Right renal pelvis (tissue), 4 donors: ENCODE results near the gene RAG1. TPM values are rescaled to one million over a fixed set of nuclear protein-coding genes. Genes with fewer than 3 reads are reported as not detected.
A peak's percentile ranks its signal among the peaks of the same experiment; 100 is the strongest.

Experiments used
- DNase-seq, 4 donors: peaks; one replicate each; pipeline ENCODE4 v3.0.0-alpha.2; 2013; ENCODE audit warnings: low read depth in 4 of 4, low spot score in 3 of 4, missing footprints in 1 of 4
- polyA plus RNA-seq, 4 donors: library from polyadenylated mRNA; unstranded; fragments of 120-200 nt; gene quantifications; one replicate each; pipeline ENCODE4 v1.2.1, GENCODE V29; 2013; ENCODE audit not compliant: insufficient read length in 4 of 4

Gene RAG1
- polyA plus RNA-seq, 4 donors, result 2.9 to 4.2 (median 3.6) TPM

DNA sequence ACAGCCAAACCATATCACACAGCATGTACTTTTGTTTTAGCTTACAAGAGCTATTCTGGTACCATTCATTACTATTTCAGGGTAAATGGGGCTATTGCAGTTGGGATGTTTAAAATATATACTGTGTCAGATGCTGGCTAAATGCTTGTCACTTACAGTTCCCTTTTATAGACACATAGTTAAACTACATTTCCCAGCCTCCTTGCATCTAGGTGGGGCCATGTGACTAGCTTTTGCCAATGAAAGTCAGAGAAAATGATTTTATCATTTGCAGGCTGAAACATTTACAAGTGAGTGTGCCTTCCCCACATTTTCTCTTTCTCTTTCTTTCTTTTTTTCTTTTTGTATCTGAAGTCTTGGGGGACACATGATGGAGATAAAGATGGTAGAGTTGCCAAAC lies 18.7 kb downstream of the RAG1 start:
- DNase-seq, result no peak

DNA sequence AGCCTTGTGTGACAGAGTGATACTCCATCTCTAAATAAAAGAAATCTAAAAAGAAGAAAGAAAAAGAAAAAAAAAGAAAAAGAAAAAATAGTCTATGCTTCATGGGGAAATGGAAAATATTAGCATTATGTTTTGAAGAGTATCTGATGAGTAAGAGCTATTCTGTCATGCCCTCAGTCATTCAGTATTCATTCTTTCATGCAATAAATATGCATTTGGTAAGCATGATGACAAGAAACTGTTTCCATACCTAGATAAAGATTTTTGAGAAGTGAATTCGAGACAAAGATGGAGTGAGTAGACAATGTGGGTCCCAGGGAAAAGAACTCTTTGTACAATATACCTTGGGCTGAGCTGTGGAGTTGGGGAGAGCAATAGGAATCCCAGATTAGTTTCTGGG lies 20.3 kb downstream of the RAG1 start:
- DNase-seq, result no peak

DNA sequence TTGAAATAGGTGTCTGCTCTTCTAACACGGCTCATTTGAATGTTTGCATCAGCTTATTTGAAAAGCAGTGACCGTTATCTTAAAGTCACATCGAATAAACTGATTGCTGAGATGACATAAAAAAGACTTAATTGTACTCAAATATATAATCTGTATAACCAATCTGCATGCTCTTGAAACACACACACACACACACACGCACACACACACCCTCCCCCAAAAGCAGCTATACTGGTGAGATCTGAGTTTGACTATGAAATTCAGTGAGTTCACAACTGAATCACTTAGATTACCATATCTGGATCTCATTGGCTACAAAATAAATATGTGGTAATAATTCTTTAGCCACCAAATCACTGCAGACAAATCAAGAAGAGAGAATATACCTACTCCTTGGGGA lies 22.7 kb downstream of the RAG1 start:
- no peak for DNase-seq

DNA sequence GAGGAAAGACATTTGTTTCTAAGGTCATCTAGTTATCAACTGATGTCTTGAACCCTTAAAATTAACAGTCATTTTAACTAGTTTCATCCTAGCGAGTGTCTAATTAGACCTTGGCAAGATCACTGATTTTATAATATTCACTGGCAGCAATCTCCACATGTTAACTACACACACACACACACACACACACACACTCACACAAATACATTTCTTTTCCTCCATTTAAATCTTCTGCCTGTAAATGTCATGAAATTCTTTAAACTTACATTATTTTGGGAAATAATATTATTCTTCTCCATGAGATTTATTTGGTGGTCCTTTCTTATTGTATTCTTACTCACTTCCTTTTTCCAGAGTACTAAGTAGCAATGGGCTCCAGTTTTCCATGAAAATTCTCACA lies 23.6 kb downstream of the RAG1 start:
- no peak for DNase-seq

DNA sequence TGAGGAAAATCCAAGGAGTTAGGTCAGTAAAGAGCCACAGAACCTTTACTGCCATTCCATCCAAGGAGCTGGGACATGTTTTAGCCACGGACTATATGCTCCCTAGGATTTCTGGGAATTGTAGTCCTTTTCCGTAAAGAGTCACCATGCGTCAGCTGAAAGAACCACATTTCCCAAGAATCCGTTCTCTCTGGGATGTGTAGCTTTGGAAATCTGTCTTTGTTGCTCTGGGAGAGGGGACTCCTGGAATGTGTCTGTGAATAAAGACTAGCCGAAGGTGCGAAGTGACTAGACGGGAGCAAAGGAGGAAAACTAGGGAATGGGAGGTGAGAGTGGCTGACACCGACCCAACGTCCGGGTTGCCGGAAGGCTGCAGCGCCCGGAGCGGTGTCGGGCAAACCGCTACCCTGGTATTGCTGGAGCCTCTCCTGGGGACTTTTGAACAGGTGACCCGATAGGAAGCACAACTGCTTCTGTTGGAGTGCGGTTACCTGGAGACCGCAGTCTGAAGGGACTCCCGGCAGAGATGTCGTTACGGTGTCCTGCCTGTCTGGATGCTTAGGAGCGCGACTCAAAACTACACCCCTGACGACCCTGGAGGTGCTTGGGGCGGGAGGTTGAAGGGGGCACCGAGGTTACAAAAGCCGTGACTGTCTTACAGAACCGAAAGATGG lies 26.6 kb downstream of the RAG1 start, which contains the start of gene IFTAP:
Gene IFTAP, plus strand, starts transcription at position 187 of the 674 bp plus-strand sequence. CDS start 15,602 bp downstream, outside the sequence.
- peak; percentile 80 to 89 (median 86) for DNase-seq

DNA sequence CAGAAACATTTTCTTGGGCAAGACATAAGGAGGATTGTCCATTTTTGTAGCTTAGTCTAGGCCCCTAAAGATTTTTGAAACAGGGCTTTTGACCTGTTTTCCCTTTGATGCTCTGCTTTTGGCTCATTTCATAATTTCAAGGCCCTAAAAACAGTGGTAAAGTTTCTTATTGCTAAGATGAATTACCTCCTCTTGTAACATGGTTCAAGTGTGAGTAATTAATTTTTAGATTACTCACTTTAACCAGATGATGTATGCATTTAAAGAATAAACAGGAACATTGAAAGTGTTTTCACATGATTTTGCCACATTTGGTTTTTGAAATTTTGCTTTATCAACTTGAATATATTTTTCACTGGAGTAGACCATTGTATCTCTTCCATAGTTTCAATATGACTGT lies 29.1 kb downstream of the RAG1 start:
- no peak for DNase-seq

DNA sequence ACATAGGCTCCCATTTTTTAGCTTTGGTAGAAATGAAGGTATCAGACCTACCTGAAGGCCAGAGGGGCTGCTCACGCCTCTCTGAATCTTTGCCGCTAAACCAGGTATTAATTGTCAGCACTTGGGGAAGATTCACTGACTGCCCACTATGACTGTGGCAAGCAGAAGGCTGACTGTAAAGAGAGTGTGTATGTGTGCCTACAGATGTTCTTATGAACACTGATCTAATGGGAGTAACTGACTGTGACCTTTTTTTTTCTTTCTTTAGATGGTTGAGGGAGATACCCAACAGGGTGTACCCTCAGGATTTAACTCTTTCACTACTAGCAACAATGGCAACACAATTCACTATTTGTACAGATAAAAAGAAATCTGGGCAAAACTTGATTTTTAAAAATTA lies 30.2 kb downstream of the RAG1 start, which contains the start of gene RAG2:
Gene RAG2, minus strand, starts transcription at position 186 of the 400 bp plus-strand sequence. CDS start 4,068 bp downstream, outside the sequence.
- no peak for DNase-seq

DNA sequence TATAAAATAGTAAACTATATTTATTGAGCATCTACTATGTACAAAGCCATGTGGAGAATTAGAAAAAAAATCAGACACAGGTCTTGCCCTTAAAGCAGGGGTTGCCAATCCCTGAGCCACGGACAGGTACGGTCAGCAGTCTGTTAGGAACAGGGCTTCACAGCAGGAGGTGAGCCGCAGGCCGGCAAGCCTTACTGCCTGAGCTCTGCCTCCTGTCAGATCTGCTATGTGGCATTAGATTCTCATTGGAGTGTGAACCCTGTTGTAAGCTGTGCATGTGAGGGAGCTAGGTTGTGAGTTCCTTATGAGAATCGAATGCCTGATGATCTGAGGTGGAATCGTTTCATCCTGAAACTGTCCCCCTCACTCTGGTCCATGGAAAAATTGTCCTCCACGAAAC lies 32.4 kb downstream of the RAG1 start:
- DNase-seq, result no peak

DNA sequence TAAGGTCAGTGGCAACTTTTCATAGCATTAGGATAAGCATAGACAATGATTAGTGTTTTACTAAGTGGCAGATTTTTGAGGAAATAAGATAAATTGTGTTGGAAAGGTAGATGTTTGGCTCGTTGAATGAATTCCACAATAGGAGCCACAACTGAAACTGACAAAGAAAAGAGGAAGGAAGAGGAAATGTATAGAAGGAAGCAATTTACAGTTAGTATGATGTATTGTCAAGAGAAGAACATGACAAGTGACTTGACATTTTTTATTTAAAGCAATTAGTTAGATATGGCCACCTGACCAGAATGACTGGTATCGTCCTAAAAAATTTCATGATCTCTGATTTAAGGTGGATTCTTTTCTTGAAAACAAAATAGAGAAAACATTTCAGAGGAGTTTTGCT lies 33.3 kb downstream of the RAG1 start:
- no peak for DNase-seq

DNA sequence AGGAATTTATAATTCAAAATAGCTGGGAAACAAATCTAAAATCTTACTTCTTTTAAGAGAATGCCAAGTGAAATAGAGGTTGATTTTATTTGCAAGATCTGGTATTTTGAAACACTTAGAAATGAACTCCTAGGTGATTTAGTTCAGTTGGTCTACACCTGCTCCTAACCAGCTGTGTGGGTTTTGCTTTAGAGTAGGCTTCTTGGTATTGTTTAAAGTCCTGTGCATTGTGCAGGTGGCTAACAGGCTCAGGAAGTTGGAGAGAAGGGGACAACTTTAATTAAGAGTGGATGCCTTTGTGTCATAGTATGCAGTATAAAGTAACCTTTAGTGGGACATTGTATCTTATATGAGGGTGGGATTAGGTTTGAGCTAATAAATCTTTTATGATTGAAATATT lies 34.3 kb downstream of the RAG1 start:
- no peak for DNase-seq

DNA sequence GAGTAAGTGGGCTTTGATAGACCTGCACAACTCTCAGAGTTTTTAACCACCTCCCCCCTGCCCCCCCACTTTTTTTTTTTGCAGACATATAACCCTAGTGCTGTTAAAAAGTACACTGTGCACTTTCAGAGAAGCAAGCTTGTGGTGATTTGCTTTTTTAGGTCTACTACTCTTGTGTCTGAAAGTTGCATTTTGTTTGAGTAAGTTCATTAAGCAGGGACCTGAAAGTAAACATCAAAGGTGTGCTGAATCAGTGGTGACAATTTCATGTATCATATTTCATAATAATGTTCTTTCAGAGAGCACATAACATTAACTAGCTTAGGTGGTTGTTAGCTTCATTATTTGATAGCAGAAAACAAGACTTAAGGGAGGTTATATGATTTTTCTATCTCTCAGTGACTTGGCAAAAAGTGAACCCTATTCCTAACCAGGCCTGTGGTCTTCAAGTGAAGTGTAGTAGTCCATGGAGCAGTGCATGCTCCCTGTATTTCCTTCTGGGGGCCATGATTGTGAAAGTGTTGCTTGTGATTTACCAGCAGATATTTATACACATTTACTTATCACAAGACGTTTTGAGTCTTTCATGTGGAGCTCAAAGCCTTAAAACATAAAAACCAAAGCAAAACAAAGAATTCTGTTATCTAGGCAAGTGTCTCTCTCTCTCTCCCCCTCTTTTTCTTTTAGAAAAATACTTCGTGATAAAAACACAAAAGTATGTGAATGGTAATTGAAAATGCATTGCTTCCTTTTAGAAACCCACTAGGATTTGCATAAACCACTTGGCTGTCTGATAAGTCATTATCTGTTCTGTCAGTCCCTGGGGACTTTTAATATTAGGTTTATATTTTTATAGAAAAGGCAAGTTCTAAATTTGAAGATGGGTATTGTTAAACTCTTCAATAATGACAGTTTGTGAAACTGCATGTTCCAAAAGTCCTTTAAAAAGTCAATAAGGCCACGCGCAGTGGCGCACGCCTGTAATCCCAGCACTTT lies 37.7 kb downstream of the RAG1 start:
- DNase-seq, result no peak

DNA sequence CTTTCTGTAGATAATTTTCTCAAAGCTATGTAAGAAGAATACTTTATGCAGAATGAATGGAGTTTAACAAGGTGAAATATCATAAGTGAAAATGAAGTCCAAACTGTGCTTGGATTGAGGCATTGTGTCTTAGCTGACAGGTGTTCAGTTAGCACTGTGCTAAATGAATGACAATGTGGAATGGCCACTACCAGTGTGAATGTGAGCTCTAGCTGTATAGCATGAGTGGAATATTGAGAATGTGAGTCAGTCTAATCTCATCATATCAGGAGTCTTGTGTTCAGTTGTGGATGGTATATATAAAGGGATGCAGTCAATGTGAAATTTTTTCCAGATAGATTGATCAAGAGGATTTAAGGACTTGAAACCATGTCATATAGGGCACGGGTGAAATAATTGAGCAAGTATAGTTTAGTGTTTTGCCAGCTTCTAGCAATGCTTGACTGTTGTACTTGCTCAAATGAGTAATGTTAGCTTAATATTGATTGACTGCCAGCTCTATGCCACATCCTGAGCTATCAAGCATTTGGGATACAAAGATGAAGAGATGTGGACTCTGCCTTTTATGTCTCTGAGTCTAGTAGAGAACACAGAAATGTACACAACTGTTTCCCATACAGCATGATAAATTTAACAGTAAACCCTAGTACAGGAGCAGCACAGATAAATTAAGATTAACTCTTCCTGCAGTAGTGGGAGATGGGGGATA lies 40.8 kb downstream of the RAG1 start:
- DNase-seq, result no peak

DNA sequence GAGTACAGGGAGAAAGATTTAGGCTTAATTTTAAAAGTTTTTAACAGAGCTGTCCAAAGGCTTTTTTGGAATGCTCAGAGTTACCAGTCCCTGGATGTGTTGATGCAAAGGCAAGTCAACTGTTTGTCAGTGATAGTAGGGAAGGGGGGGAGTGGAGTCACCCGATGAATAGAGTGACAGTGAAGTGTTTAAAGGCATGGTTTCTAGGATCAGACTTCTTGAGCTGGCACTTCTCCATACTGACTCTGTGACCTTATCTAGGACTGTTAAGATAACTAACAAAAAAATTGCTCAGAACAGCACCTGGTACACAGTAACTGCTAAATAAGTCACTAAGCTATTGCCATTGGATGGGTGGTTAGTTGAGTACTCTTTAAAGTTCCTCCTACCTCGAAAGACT lies 41.6 kb downstream of the RAG1 start:
- no peak for DNase-seq

DNA sequence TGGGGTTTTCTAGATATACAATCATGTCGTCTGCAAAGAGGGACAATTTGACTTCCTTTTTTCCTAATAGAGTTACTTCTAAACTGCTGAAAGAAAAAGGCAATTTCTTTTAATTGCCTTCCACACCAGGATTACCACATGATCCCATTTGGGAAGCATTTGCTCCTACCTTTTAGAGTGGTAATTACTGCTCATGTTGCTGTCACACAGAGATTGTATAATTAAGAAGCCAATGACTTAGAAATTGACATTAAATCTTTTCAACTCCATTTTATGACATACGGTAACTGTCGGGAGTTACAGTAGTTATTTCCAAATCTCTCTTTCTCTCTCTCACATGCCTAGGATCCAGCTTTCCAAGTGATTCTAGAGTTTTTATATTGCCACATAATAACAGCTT lies 48.0 kb downstream of the RAG1 start:
- DNase-seq, result no peak

DNA sequence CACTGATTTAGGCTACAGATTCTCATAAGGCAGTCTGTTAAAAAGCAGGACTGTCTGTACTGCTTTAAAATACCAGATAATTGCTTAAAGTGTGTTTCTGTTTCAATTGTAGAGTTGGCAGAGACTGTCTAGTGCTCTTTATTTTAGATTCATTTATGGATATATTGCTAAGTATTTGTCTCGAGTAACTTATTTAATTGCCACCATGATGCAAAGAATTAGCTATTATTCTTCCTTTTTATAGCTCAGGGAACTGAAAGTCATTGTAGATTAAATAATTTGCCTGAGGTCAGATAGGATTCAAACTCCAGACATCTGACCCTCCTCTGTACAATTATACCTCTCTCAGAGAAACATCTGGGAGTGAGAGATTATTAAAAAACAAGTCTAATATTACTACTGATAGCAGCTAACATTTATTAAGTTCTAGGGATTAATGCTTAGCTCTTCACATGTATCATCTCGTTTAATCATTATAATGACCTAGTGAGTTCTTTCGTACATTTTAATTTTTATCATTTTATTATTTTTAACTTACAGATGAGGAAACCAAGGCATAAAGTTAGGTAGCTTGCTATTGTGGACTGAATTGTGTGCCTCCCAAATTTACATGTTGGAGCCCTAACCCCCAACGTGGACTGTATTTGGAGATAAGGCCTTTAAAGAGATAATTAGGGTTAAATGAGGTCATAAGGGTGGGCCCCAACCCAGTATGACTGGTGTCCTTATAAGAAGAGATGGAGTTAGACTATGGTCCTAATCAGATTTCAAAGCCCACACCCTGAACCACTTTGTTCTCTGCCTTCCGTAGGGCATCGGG lies 49.9 kb downstream of the RAG1 start:
- DNase-seq, result no peak

DNA sequence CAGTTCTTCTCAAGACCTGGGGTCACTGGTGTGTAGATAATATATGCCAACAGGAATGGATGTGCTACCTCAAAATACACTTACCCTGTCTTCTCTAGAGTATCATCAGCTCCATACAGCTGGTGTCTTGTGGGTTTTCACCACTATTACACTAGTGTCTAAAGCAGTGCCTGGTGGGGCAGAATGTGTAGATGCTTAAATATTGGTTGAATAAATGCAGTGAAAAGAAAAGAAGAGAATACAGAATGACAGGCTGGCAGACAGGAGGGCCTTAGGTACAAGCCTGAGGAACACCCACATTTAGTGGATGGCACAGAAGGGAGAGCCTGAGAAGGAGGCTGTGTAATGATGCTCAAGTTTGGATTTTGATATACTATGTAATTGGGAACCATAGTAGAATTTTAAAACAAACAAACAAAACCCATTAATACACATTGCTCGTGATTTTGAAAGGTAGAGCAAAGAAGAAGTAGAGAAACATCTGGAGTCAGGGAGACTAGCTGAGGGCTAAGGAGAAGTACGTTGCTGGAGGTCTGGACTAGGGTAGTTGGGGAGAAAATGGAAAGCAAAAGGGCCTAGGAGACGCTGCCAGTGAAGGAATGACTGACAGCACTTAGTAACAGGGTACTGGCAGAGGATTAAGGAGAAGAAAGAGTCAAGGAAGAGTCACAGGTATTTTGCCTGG lies 50.7 kb downstream of the RAG1 start:
- no peak for DNase-seq

DNA sequence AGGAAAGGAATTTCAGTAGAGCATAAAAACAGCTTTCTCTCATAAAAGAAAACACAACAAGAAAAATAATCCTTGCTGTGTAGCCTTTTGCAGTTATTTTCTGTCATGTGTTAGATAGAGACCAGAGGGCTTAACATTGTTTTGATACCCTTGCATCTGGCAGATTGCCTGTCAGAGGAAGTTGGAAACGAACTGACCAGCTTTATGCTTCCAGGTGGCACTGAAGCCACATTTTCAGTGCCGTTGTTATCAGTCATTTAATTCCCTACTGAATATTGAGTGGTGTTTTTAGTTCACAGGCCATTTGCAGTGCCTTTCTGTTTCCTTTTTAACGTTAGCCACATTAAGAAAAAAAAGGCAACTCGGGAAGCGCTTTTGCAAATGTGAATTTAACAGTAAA lies 51.7 kb downstream of the RAG1 start:
- DNase-seq, result peak; percentile 23 to 36 (median 28)

DNA sequence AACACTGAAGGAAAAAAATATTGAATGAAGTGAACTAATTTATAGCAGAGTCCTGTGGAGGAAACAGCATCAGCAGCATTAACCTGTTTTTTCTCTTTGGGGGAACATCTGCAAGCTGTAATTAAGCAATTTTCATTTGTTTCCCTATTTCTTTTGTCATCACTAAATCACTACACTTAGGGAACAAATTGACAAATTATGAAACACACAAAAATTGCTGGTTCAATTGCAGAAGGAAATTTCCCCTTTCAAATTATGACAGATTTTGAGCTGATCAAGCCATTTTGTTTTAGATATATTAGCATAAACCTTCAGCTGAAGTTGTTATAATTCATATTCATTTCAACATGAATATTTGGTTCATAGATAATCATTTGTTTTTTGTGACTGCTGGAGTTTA lies 52.4 kb downstream of the RAG1 start:
- DNase-seq, result no peak

DNA sequence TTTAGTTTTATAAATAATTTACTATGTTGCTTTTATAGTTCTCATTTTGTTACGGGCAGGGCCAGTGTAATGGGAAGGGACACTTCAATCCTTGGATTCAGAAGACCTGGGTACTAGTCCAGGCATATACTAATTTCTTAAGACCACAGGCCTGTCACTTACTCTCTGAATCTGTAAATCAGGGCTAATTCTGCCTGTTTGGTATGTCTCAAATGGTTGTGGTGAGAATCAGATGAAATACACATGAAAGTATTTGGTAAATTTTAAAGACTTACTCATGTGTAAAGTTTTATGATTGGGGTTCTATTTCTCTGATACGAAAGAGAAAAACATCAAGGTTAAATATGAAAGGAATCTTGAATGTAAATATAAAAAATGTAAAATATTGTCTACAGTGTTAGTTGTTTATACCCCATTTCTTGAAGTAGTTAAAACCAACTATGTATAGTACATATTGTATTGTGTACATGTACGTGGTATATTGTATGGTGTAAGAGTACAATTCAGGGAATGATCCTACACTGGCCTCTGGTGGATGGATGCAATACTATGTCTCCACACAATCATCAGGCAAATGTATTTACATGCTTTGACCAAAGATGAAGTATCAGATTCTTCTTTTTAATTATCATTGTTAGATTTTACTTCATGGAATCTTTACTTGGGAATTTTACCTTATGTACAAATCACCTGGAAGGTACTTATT lies 54.8 kb downstream of the RAG1 start:
- DNase-seq, result peak in 2 of 4 donors; percentile 24 to 28
